Measurements from ENCODE around the gene GSTM3. TPM values are rescaled to one million over a fixed set of nuclear protein-coding genes. Genes with fewer than 3 reads are reported as not detected.
"Not testable (repeated sequence)": the region's sequence is repeated elsewhere in the genome, so short reads cannot be mapped to it uniquely, and the experiment has no call there.

The GSTM3 gene
- total RNA-seq, 1 experiment from 2014 or later: not detected

DNA sequence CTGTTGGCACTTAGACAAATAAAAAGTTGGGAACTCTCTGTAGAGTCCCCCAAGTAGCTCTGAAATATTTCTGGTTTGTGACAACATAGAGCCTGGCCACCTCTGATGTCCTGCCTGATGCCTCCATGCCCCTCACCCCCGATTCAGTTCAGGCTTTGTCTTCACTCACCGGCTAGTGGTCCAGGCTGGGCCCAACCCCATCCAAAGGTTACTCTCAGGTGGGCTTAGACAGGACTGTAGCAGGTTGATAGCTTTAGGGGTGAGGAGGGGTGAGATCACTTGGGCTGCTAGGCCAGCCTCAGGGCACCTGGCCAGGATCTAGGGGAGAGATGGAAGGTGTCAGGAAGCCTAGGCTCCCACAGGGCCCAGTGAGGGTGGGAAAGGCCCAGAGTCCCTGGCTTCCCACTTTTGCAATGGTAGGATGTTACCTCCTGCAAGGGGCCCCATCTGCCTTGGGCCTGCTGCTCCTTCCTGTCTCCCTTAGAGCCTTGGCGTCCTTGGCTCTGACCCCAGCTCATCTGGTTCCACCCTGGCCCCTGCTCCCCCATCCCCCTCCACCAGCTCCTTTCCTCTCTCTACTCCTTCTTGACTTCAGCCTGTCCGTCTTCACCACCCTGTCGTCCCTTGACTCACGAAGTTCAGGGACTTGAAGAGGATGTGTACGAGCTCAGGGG, 16.1 kb upstream of the GSTM3 start:
- intact Hi-C loops (cut with micrococcal nuclease): no loop called here
- ChIA-PET POLR2A (no interaction called here), CTCF (interaction anchor here (0.5 to 1.7 kb wide), 3 partner anchors 20 to 117 kb away, joined by 3 to 9 read pairs (median 6); no protein-coding TSS in a partner anchor)
- Mint-ChIP-seq H3K27me3 (ENCODE audit: insufficient read depth, unreplicated experiment) (peaks cover 9% of the 10 kb centered on the region), H3K36me3 (ENCODE audit: insufficient read depth, unreplicated experiment) (no peaks in the 10 kb centered on the region), H3K4me1 (ENCODE audit: insufficient read depth, unreplicated experiment) (no peaks in the 10 kb centered on the region), H3K9me3 (ENCODE audit: unreplicated experiment) (no peaks in the 10 kb centered on the region), H3K4me3 (ENCODE audit: unreplicated experiment) (no peak overlapping the region), H3K27ac (ENCODE audit: low read depth, unreplicated experiment) (no peak overlapping the region)
- DNase-seq (ENCODE audit: unreplicated experiment): no peak
- TF ChIP-seq, protein P1, sequence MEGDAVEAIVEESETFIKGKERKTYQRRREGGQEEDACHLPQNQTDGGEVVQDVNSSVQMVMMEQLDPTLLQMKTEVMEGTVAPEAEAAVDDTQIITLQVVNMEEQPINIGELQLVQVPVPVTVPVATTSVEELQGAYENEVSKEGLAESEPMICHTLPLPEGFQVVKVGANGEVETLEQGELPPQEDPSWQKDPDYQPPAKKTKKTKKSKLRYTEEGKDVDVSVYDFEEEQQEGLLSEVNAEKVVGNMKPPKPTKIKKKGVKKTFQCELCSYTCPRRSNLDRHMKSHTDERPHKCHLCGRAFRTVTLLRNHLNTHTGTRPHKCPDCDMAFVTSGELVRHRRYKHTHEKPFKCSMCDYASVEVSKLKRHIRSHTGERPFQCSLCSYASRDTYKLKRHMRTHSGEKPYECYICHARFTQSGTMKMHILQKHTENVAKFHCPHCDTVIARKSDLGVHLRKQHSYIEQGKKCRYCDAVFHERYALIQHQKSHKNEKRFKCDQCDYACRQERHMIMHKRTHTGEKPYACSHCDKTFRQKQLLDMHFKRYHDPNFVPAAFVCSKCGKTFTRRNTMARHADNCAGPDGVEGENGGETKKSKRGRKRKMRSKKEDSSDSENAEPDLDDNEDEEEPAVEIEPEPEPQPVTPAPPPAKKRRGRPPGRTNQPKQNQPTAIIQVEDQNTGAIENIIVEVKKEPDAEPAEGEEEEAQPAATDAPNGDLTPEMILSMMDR (IDR thresholded peaks at IDR 0.05; ENCODE audit: unreplicated experiment): no peak
- no TSS peak for BruUV-seq (replicated peaks)

GRCh38 chr1:109756325-109756724, 15.5 kb upstream of the GSTM3 start:
- ChIA-PET POLR2A (interaction anchor here (0.7 kb wide), 1 partner anchor 208 kb away, joined by 4 read pairs; the partner anchor contains the start of gene GNAI3), CTCF (interaction anchor here (1.4 to 1.7 kb wide), 2 partner anchors 21 to 117 kb away, joined by 6 to 9 read pairs; no protein-coding TSS in a partner anchor)
- H3K36me3 Mint-ChIP-seq (ENCODE audit: insufficient read depth, unreplicated experiment); DNase-seq (ENCODE audit: unreplicated experiment); H3K4me1 Mint-ChIP-seq (ENCODE audit: insufficient read depth, unreplicated experiment); H3K9me3 Mint-ChIP-seq (ENCODE audit: unreplicated experiment); H3K4me3 Mint-ChIP-seq (ENCODE audit: unreplicated experiment); BruUV-seq (replicated peaks); intact Hi-C loops (cut with micrococcal nuclease); H3K27ac Mint-ChIP-seq (ENCODE audit: low read depth, unreplicated experiment): not testable (repeated sequence)
- H3K27me3 Mint-ChIP-seq (ENCODE audit: insufficient read depth, unreplicated experiment): peaks cover 15% of the 10 kb centered on the region

DNA sequence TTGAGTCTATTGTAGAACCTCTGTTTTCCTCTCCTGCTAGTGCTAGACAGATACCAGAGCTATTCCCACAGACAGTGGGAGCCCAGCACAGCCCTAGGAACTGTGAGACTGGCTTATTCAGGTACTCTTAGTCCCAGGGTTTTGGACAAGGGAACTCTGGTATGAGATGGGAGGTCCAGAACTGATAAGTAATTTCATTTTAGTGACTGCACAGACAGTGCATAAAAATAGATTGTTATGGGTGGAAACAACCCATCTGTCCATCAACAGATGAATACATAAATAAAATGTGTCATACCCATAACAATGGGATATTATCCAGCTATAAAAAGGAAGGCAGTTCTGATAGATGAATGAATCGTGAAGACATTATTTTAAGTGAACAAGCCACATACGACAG, 13.9 kb upstream of the GSTM3 start:
- ChIA-PET CTCF (interaction anchor here (0.6 to 2.2 kb wide), 3 partner anchors 8 to 114 kb away, joined by 3 to 15 read pairs (median 5); no protein-coding TSS in a partner anchor), POLR2A (no interaction called here)
- TF ChIP-seq, protein P1 (IDR thresholded peaks at IDR 0.05; ENCODE audit: unreplicated experiment): no peak
- Mint-ChIP-seq H3K27me3 (ENCODE audit: insufficient read depth, unreplicated experiment) (peaks cover 20% of the 10 kb centered on the region), H3K9me3 (ENCODE audit: unreplicated experiment) (no peaks in the 10 kb centered on the region), H3K36me3 (ENCODE audit: insufficient read depth, unreplicated experiment) (no peaks in the 10 kb centered on the region), H3K4me1 (ENCODE audit: insufficient read depth, unreplicated experiment) (no peaks in the 10 kb centered on the region), H3K27ac (ENCODE audit: low read depth, unreplicated experiment) (no peak overlapping the region), H3K4me3 (ENCODE audit: unreplicated experiment) (no peak overlapping the region)
- DNase-seq (ENCODE audit: unreplicated experiment): no peak
- intact Hi-C loops (cut with micrococcal nuclease): no loop called here
- no TSS peak for BruUV-seq (replicated peaks)

DNA sequence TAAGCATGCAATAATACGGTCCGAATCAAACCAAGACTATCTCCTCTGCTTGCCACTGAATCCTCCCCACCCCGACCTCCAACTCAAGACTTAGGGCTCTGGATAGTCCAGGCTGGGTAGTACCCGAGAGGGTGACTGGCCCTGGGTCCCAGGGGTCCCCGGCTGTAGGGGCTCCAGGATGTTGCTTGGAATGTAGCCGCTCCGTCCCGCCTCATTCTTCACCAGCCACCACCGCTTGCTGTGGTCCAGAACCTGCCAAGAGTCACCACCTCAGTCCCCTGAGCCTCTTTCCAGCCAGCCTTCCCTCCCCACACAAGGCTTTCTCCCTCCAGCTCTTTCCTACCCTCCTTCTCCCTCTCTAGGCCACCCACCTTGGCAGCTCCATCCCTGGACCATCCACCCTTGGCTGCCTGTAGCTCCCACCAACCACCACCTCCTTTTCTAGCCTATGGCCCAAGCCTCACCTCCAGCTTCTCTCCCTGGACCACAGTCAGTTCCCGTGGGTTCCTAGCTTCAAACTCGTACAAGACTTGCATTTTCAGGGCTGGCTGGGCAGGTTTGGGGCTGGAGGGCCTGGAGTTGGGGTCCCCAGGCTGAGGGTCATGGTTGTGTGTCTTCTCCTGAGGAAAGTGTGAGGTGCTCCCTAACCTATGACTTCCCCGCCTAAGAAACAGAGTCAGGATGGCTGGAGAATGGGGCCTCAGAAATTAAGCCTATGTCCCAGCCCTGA, 10.9 kb upstream of the GSTM3 start:
- TF ChIP-seq, protein P1 (IDR thresholded peaks at IDR 0.05; ENCODE audit: unreplicated experiment): no peak
- POLR2A ChIA-PET: interaction anchor here (0.6 kb wide), 1 partner anchor 221 kb away, joined by 3 read pairs; no protein-coding TSS in a partner anchor

More for the DNA sequence above, 10.9 kb upstream of the GSTM3 start:
- no TSS peak for BruUV-seq (replicated peaks)
- intact Hi-C loops (cut with micrococcal nuclease): no loop called here
- Mint-ChIP-seq H3K9me3 (ENCODE audit: unreplicated experiment) (no peaks in the 10 kb centered on the region), H3K27ac (ENCODE audit: low read depth, unreplicated experiment) (no peak overlapping the region), H3K36me3 (ENCODE audit: insufficient read depth, unreplicated experiment) (no peaks in the 10 kb centered on the region), H3K27me3 (ENCODE audit: insufficient read depth, unreplicated experiment) (peaks cover 50% of the 10 kb centered on the region), H3K4me1 (ENCODE audit: insufficient read depth, unreplicated experiment) (no peaks in the 10 kb centered on the region), H3K4me3 (ENCODE audit: unreplicated experiment) (no peak overlapping the region)
- CTCF ChIA-PET: interaction anchor here (1.1 kb wide), 1 partner anchor 111 kb away, joined by 3 read pairs; no protein-coding TSS in a partner anchor
- no peak for DNase-seq (ENCODE audit: unreplicated experiment)
